Ishikawa (cell line): Measurements from ENCODE around the gene VAV1.

Experiments
- CEBPB ChIP-seq: IDR thresholded peaks from 2 replicates; pipeline ENCODE4 v1.6.1; 2012
- MAX ChIP-seq: IDR thresholded peaks from 2 replicates; pipeline ENCODE4 v1.6.1; 2012
- NFIC ChIP-seq: IDR thresholded peaks from 2 replicates; pipeline ENCODE4 v1.6.1; 2012
- TAF1 ChIP-seq: IDR thresholded peaks from 2 replicates; pipeline ENCODE4 v1.6.1; 2012; ENCODE audit warnings: low read depth, mild to moderate bottlenecking

GRCh38 chr19:6865849-6866248 lies 93.3 kb downstream of the VAV1 start:
- TF ChIP-seq CEBPB: no peak
- no peak for TF ChIP-seq TAF1
- TF ChIP-seq MAX: no peak
- TF ChIP-seq NFIC: no peak
